Keratinocyte (primary cell): ENCODE data around the gene SSH3.

Experiments
- EZH2 ChIP-seq: IDR thresholded peaks from one replicate; pipeline ENCODE4 v1.6.1; 2012; ENCODE audit warnings: inconsistent platforms, mild to moderate bottlenecking, low read length, moderate library complexity
- TF ChIP-seq, protein P1 (sequence below), 3 experiments: IDR thresholded peaks in 1 of 3; conservative IDR thresholded peaks in 1 of 3; optimal IDR thresholded peaks in 1 of 3; 2 replicates in 2 of 3; 3 replicates in 1 of 3; pipeline versions ENCODE3 to v1.5.1; 2011; ENCODE audit warnings: low read length in 3 of 3, mild to moderate bottlenecking in 3 of 3, moderate library complexity in 2 of 3, control low read depth in 1 of 3, inconsistent platforms in 1 of 3; ENCODE audit not compliant: insufficient read depth in 2 of 3; ENCODE audit errors: extremely low read depth in 1 of 3

DNA sequence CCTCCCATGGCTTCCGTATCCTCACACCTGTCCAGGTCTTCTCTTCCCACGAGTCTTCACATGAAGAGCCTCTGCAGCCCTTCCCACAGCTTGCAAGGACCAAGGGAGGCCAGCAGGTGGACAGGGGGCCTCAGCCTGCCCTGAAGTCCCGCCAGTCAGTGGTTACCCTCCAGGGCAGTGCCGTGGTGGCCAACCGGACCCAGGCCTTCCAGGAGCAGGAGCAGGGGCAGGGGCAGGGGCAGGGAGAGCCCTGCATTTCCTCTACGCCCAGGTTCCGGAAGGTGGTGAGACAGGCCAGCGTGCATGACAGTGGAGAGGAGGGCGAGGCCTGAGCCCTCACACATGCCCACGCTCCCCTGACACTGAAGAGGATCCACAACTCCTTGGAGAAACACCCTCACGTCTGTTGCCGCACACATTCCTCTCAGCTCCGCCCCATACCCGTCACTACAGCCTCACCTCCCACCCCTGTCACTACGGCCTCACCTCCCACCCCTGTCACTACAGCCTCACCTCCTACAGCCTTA is 8.3 kb downstream of the SSH3 start:
- TF ChIP-seq, protein P1, sequence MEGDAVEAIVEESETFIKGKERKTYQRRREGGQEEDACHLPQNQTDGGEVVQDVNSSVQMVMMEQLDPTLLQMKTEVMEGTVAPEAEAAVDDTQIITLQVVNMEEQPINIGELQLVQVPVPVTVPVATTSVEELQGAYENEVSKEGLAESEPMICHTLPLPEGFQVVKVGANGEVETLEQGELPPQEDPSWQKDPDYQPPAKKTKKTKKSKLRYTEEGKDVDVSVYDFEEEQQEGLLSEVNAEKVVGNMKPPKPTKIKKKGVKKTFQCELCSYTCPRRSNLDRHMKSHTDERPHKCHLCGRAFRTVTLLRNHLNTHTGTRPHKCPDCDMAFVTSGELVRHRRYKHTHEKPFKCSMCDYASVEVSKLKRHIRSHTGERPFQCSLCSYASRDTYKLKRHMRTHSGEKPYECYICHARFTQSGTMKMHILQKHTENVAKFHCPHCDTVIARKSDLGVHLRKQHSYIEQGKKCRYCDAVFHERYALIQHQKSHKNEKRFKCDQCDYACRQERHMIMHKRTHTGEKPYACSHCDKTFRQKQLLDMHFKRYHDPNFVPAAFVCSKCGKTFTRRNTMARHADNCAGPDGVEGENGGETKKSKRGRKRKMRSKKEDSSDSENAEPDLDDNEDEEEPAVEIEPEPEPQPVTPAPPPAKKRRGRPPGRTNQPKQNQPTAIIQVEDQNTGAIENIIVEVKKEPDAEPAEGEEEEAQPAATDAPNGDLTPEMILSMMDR (optimal IDR thresholded peaks at IDR 0.05 in 1 of 3, IDR thresholded peaks at IDR 0.05 in 1 of 3, conservative IDR thresholded peaks at IDR 0.05 in 1 of 3; ENCODE audit: extremely low read depth in 1 of 3, insufficient read depth in 2 of 3, low read length in 3 of 3) = peak in 2 of 3 experiments; percentile 11 to 34
- no peak for TF ChIP-seq EZH2
